Spleen (tissue), 7 donors: Measurements from ENCODE around the gene CRNN.

ENCODE experiments used
- CTCF ChIP-seq, 11 experiments: fragments of 200-600 bp in 7 of 11; fragments of 450-650 bp in 4 of 11; sonication (generic) in 4 of 11; IDR thresholded peaks in 8 of 11; conservative IDR thresholded peaks in 3 of 11; 1 replicate in 7 of 11; 2 replicates in 4 of 11; pipeline versions ENCODE4 v1.4.0 to v1.8.0; 2016 to 2021; ENCODE audit warnings: antibody characterized with exemption in 11 of 11, inconsistent platforms in 4 of 11, mild to moderate bottlenecking in 1 of 11
- POLR2A ChIP-seq, 3 donors: fragments of 450-650 bp; IDR thresholded peaks; one replicate each; pipeline ENCODE4 v1.5.1; 2017; ENCODE audit warnings: antibody characterized with exemption in 3 of 3, mild to moderate bottlenecking in 1 of 3
- donor health status: DM: no; HTN: no; CAD: no; lungs with moderate emphysema.
- donor health status: DM: no; HTN: no; CAD: no.
- donor health status: DM: no; HTN: no; CAD: no.

DNA sequence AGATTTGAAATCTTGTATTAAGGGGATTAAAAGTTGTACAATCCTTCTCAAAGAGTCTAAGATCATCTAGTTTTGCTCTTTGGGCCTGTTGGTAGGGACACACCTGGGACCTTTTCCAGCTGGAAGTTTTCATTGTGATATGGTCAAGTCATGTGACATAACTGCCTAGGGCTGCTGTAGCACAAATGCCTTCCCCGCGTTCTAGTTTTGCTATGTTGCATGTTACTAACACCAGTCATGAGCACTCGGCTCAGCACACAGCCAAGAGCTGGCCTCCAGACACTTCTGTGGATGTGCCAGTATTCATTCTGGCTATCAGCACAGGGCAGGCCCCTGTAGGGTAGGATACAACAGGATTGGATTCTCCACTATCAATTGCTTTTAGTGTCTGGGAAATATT, 39.6 kb downstream of the CRNN start:
- TF ChIP-seq CTCF (IDR thresholded peaks at IDR 0.05 in 8 of 11, conservative IDR thresholded peaks at IDR 0.05 in 3 of 11) (no peak), POLR2A (IDR thresholded peaks at IDR 0.05) (no peak)
